ENCODE data around the gene LEMD1.

GRCh38 chr1:205339717-205340116 is 82.1 kb downstream of the LEMD1 start:
- TF ChIP-seq POLR2A (IDR thresholded peaks at IDR 0.05) (no peak), POLR2AphosphoS5 (IDR thresholded peaks at IDR 0.05) (no peak)
- TF ChIP-seq, protein P1, sequence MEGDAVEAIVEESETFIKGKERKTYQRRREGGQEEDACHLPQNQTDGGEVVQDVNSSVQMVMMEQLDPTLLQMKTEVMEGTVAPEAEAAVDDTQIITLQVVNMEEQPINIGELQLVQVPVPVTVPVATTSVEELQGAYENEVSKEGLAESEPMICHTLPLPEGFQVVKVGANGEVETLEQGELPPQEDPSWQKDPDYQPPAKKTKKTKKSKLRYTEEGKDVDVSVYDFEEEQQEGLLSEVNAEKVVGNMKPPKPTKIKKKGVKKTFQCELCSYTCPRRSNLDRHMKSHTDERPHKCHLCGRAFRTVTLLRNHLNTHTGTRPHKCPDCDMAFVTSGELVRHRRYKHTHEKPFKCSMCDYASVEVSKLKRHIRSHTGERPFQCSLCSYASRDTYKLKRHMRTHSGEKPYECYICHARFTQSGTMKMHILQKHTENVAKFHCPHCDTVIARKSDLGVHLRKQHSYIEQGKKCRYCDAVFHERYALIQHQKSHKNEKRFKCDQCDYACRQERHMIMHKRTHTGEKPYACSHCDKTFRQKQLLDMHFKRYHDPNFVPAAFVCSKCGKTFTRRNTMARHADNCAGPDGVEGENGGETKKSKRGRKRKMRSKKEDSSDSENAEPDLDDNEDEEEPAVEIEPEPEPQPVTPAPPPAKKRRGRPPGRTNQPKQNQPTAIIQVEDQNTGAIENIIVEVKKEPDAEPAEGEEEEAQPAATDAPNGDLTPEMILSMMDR (IDR thresholded peaks at IDR 0.05 in 8 of 11, conservative IDR thresholded peaks at IDR 0.05 in 3 of 11) = no peak

All from spleen (tissue), 7 donors.